Colonic mucosa (tissue), 4 donors: Measurements from ENCODE around the gene PCDHB8. TPM values are rescaled to one million over a fixed set of nuclear protein-coding genes. Genes with fewer than 3 reads are reported as not detected.
"Not testable (repeated sequence)": the region's sequence is repeated elsewhere in the genome, so short reads cannot be mapped to it uniquely, and the experiment has no call there.

Experiments used
- DNase-seq: peaks from one replicate; pipeline ENCODE4 v3.0.0-alpha.2; 2020
- H3K27ac ChIP-seq: fragments of 200-600 bp; one replicate; pipeline ENCODE4 v1.8.0; 2021
- H3K27me3 ChIP-seq: fragments of 200-600 bp; one replicate; pipeline ENCODE4 v1.8.0; 2021
- H3K36me3 ChIP-seq: fragments of 200-600 bp; one replicate; pipeline ENCODE4 v1.8.0; 2021
- H3K4me1 ChIP-seq: fragments of 200-600 bp; one replicate; pipeline ENCODE4 v1.8.0; 2021; ENCODE audit warnings: mild to moderate bottlenecking
- H3K4me3 ChIP-seq: fragments of 200-600 bp; one replicate; pipeline ENCODE4 v1.8.0; 2021
- H3K9ac ChIP-seq, 2 donors: one replicate each; pipeline ENCODE4 v1.7.0; 2013; ENCODE audit warnings: control low read depth in 2 of 2, low read depth in 2 of 2, low read length in 2 of 2
- H3K9me3 ChIP-seq: fragments of 200-600 bp; one replicate; pipeline ENCODE4 v1.8.0; 2021
- CTCF ChIP-seq: fragments of 200-600 bp; IDR thresholded peaks from one replicate; pipeline ENCODE4 v1.8.0; 2022; ENCODE audit warnings: antibody characterized with exemption, mild to moderate bottlenecking
- intact Hi-C: fragments of 100-400 bp; cut with DNase I; formaldehyde crosslinking; loops from one replicate; pipeline ENCODE4 v1.14.1; 2022
- total RNA-seq, 2 donors: library from RNA; stranded (reverse); fragmentation: NEBNext Ultra II Directional in 1 of 2; extraction: Animal tissue kit (Norgen Biotek cat#: 25700) in 1 of 2; gene quantifications; one replicate each; pipeline ENCODE4 v1.2.1, GENCODE V29; 2021
- donor health status: healthy.
- donor health status: DM: no; HTN: no; CAD: no.
- donor health status: DM: no; HTN: no; CAD: no.

The PCDHB8 gene
- total RNA-seq, 2 donors from 2014 or later, result 0.25 to 0.40 TPM

GRCh38 chr5:141192110-141192725, 14.6 kb downstream of the PCDHB8 start, which contains the start of gene PCDHB10:
TSS of gene PCDHB10 (plus strand) at chr5:141192353. CDS start at chr5:141192553, 200 bp downstream.
- peaks cover 5% of the 10 kb centered on the region for H3K9me3 ChIP-seq
- no peak within 1 kb of the TSS for H3K4me3 ChIP-seq
- peak; percentile 31 for TF ChIP-seq CTCF
- no peaks in the 10 kb centered on the region for H3K36me3 ChIP-seq
- peak; percentile 26 for DNase-seq
- no peaks in the 10 kb centered on the region for H3K27me3 ChIP-seq
- intact Hi-C loops, result no loop called here
- no peak within 1 kb of the TSS for H3K9ac ChIP-seq
- no peak within 1 kb of the TSS for H3K27ac ChIP-seq
- H3K4me1 ChIP-seq, result no peaks in the 10 kb centered on the region

GRCh38 chr5:141194332-141194731, 16.7 kb downstream of the PCDHB8 start:
- H3K9ac ChIP-seq, DNase-seq, H3K27me3 ChIP-seq, intact Hi-C loops, H3K4me3 ChIP-seq, H3K36me3 ChIP-seq, H3K27ac ChIP-seq, H3K4me1 ChIP-seq, H3K9me3 ChIP-seq: not testable (repeated sequence)

GRCh38 chr5:141196363-141196762, 18.8 kb downstream of the PCDHB8 start:
- no peak for DNase-seq
- no peak overlapping the region for H3K4me3 ChIP-seq
- TF ChIP-seq CTCF, result no peak
- no peak overlapping the region for H3K9ac ChIP-seq
- intact Hi-C loops, result no loop called here
- no peak overlapping the region for H3K27ac ChIP-seq
- no peaks in the 10 kb centered on the region for H3K27me3 ChIP-seq
- peaks cover 5% of the 10 kb centered on the region for H3K9me3 ChIP-seq
- H3K36me3 ChIP-seq, result no peaks in the 10 kb centered on the region
- no peaks in the 10 kb centered on the region for H3K4me1 ChIP-seq

GRCh38 chr5:141199359-141200235, 22.0 kb downstream of the PCDHB8 start, which contains the start of gene PCDHB11:
TSS of gene PCDHB11 (plus strand) at chr5:141199627. CDS start at chr5:141199775, 148 bp downstream.
- intact Hi-C loops, result no loop called here
- no peak for TF ChIP-seq CTCF
- Histone ChIP-seq H3K9ac (no peak within 1 kb of the TSS), H3K9me3 (peaks cover 5% of the 10 kb centered on the region), H3K36me3 (no peaks in the 10 kb centered on the region), H3K4me1 (no peaks in the 10 kb centered on the region), H3K27me3 (no peaks in the 10 kb centered on the region), H3K4me3 (no peak within 1 kb of the TSS), H3K27ac (no peak within 1 kb of the TSS)
- DNase-seq, result no peak

GRCh38 chr5:141201126-141201525, 23.5 kb downstream of the PCDHB8 start:
- H3K36me3 ChIP-seq, DNase-seq, H3K27me3 ChIP-seq, intact Hi-C loops, H3K9ac ChIP-seq, H3K27ac ChIP-seq, H3K4me1 ChIP-seq, H3K9me3 ChIP-seq, H3K4me3 ChIP-seq: not testable (repeated sequence)

GRCh38 chr5:141201646-141202045, 24.1 kb downstream of the PCDHB8 start:
- intact Hi-C loops, DNase-seq, H3K4me3 ChIP-seq, H3K27ac ChIP-seq, H3K9me3 ChIP-seq, H3K27me3 ChIP-seq, H3K36me3 ChIP-seq, H3K9ac ChIP-seq, H3K4me1 ChIP-seq: not testable (repeated sequence)

- Histone ChIP-seq H3K36me3 (no peaks in the 10 kb centered on the region), H3K4me3 (no peak within 1 kb of the TSS), H3K9me3 (no peaks in the 10 kb centered on the region), H3K9ac (no peak within 1 kb of the TSS), H3K27me3 (no peaks in the 10 kb centered on the region), H3K4me1 (no peaks in the 10 kb centered on the region), H3K27ac (no peak within 1 kb of the TSS)
- TF ChIP-seq CTCF, result no peak
- no peak for DNase-seq
- intact Hi-C loops, result no loop called here
Observed at GRCh38 chr5:141208478-141208877, 30.9 kb downstream of the PCDHB8 start, which contains the start of gene PCDHB12. TSS of gene PCDHB12 (plus strand) at chr5:141208719. CDS start at chr5:141208908, 189 bp downstream.

GRCh38 chr5:141210281-141210680, 32.7 kb downstream of the PCDHB8 start:
- H3K9me3 ChIP-seq, H3K4me3 ChIP-seq, H3K27me3 ChIP-seq, H3K4me1 ChIP-seq, intact Hi-C loops, H3K9ac ChIP-seq, H3K27ac ChIP-seq, DNase-seq, H3K36me3 ChIP-seq: not testable (repeated sequence)

- DNase-seq, H3K27ac ChIP-seq, H3K9me3 ChIP-seq, H3K4me1 ChIP-seq, H3K9ac ChIP-seq, H3K4me3 ChIP-seq, H3K36me3 ChIP-seq, H3K27me3 ChIP-seq, intact Hi-C loops: not testable (repeated sequence)
Observed at GRCh38 chr5:141210849-141211248, 33.3 kb downstream of the PCDHB8 start.
